ENCODE data around the gene DBI. TPM values are rescaled to one million over a fixed set of nuclear protein-coding genes. Genes with fewer than 3 reads are reported as not detected.

The DBI gene
- total and polyA plus RNA-seq, 2 of the 8 experiments (the other 6 are each of a cell fraction or from before 2014, with no cell fraction given) = 180 to 212 TPM

- DNase-seq (ENCODE audit: low read depth in 1 of 2, low spot score in 2 of 2) = no peak
- Histone ChIP-seq H2AFZ (ENCODE audit: low read length) (no peak overlapping the region), H3K18ac (ENCODE audit: extremely low read depth, low read length) (no peak overlapping the region), H3K4me2 (ENCODE audit: insufficient read depth in 1 of 2, low read depth in 2 of 2, low read length in 2 of 2) (no peak overlapping the region), H4K20me1 (replicated peaks in 1 of 2; ENCODE audit: control insufficient read depth in 1 of 2, insufficient read depth in 2 of 2, low read length in 2 of 2) (peaks cover 5 to 14% of the 10 kb centered on the region in 2 experiments), H3K27ac (ENCODE audit: low read depth, low read length) (no peak overlapping the region), H3K23me2 (ENCODE audit: low read depth, low read length) (peaks cover under 1% of the 10 kb centered on the region; the same call in 1 of the 2 replicates), H3K36me3 (ENCODE audit: control insufficient read depth in 2 of 4, insufficient read depth in 4 of 4, low read length in 3 of 4) (peaks cover 30 to 53% (median 47%) of the 10 kb centered on the region in 4 experiments), H3K23ac (ENCODE audit: insufficient read length) (no peak overlapping the region), H2BK120ac (replicated peaks; ENCODE audit: low read depth, low read length) (no peak overlapping the region), H2AK5ac (ENCODE audit: low read depth, low read length) (no peak overlapping the region), H3K9ac (replicated peaks in 1 of 4; ENCODE audit: extremely low read depth in 1 of 4, low read depth in 3 of 4, low read length in 3 of 4) (no peak overlapping the region), H3K4me1 (replicated peaks in 1 of 4; ENCODE audit: control insufficient read depth in 3 of 4, insufficient read depth in 4 of 4, low read length in 3 of 4) (peaks cover 0 to 6% (median 3%) of the 10 kb centered on the region in 4 experiments; a peak in 5 of 7 replicates), H3K14ac (ENCODE audit: insufficient read length) (no peak overlapping the region), H4K8ac (ENCODE audit: extremely low read depth, insufficient read depth, low read length) (no peak overlapping the region), H4K5ac (ENCODE audit: insufficient read length, low read depth, low read length) (no peak overlapping the region), H3K9me3 (ENCODE audit: insufficient read depth in 2 of 2, low read depth in 1 of 2, low read length in 1 of 2) (no peaks in the 10 kb centered on the region), H4K91ac (replicated peaks; ENCODE audit: insufficient read length, low read length) (no peak overlapping the region), H3K4me3 (ENCODE audit: extremely low read depth in 1 of 4, insufficient read depth in 2 of 4, low read depth in 3 of 4, low read length in 4 of 4) (no peak overlapping the region), H3K79me1 (ENCODE audit: low read depth, low read length) (peaks cover 11% of the 10 kb centered on the region), H2BK15ac (ENCODE audit: low read length) (no peak overlapping the region), H3K27me3 (replicated peaks in 1 of 4; ENCODE audit: control insufficient read depth in 3 of 4, extremely low read depth in 1 of 4, insufficient read depth in 3 of 4, low read length in 3 of 4) (no peaks in the 10 kb centered on the region), H2BK20ac (ENCODE audit: low read length) (no peak overlapping the region), H3K79me2 (ENCODE audit: control insufficient read depth in 1 of 2, insufficient read depth in 2 of 2, low read length in 2 of 2) (peaks cover 0 to 10% of the 10 kb centered on the region in 2 experiments; a peak in 2 of 4 replicates), H3K4ac (replicated peaks; ENCODE audit: insufficient read length, low read depth, low read length) (no peak overlapping the region), H3K56ac (replicated peaks; ENCODE audit: insufficient read length, low read depth, low read length) (no peak overlapping the region), H2BK12ac (ENCODE audit: low read depth, low read length) (no peak overlapping the region), H2BK5ac (ENCODE audit: low read depth, low read length) (no peak overlapping the region)
- 86% methylated on average over 7 of the region's 7 CpGs; no CpG with 5 or more reads in 1 of the 2 experiments for WGBS, 2 experiments (ENCODE audit: extremely low coverage in 1 of 2, insufficient coverage in 1 of 2, insufficient read length in 1 of 2, insufficient replicate concordance in 2 of 2, low coverage in 1 of 2, low lambda C conversion rate in 2 of 2, missing lambda C conversion rate in 1 of 2)
- FAIRE-seq = no peak
- POLR2A ChIA-PET (ENCODE audit: partially characterized antibody) = interaction anchor here (0.8 to 1.6 kb wide), 2 partner anchors 14 to 23 kb away, joined by 4 to 5 read pairs; no protein-coding TSS in a partner anchor
- CTCF ChIA-PET (ENCODE audit: partially characterized antibody) = no interaction called here
- no peak for TF ChIP-seq CTCF (IDR thresholded peaks at IDR 0.05; ENCODE audit: control extremely low read depth in 1 of 3, insufficient read depth in 1 of 3, low read depth in 1 of 3, low read length in 3 of 3)
These were observed 6.2 kb downstream of the DBI start for GRCh38 chr2:119372778-119373568.
